GM12875 (cell line): ENCODE measurements around the gene LRRC8A.
A peak's percentile ranks its signal among the peaks of the same experiment; 100 is the strongest.
"Not testable (repeated sequence)": the region's sequence is repeated elsewhere in the genome, so short reads cannot be mapped to it uniquely, and the experiment has no call there.

Experiments used
- H3K4me3 ChIP-seq: one replicate; pipeline ENCODE4 v1.5.1; 2011; ENCODE audit warnings: low read depth, low read length, control low read depth
- TF ChIP-seq, protein P1 (sequence below): IDR thresholded peaks from 2 replicates; pipeline ENCODE4 v1.5.1; 2011; ENCODE audit warnings: low read depth, mild to moderate bottlenecking, control low read depth, inconsistent platforms, low read length, moderate library complexity, borderline replicate concordance; ENCODE audit not compliant: insufficient read depth

LRRC8A gene

DNA sequence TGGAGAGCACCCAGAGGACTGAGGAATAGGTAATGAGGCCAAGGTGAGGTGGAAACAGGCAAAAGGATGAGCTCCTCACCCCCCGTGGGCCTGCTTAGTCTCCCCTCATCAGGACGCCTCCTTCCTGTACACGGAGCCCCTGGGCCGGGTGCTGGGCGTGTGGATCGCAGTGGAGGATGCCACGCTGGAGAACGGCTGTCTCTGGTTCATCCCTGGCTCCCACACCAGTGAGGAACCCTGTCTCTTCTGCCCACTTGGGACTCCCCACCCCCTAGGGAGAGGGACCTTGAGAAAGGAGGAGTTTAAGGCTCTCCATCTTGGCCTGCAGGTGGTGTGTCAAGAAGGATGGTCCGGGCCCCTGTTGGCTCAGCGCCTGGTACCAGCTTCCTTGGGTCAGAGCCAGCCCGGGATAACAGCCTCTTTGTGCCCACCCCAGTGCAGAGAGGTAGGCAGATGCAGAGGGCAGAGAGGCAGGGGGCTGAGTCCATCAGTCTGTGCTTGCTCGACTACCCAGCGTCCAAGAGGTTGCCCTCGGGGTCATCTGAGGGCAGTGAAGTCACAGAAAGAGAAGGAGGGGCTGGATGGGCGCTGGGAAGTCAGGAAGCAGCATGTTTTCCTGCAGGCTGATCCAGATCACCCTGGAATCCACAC is 58.5 kb downstream of the LRRC8A start:
- TF ChIP-seq, protein P1, sequence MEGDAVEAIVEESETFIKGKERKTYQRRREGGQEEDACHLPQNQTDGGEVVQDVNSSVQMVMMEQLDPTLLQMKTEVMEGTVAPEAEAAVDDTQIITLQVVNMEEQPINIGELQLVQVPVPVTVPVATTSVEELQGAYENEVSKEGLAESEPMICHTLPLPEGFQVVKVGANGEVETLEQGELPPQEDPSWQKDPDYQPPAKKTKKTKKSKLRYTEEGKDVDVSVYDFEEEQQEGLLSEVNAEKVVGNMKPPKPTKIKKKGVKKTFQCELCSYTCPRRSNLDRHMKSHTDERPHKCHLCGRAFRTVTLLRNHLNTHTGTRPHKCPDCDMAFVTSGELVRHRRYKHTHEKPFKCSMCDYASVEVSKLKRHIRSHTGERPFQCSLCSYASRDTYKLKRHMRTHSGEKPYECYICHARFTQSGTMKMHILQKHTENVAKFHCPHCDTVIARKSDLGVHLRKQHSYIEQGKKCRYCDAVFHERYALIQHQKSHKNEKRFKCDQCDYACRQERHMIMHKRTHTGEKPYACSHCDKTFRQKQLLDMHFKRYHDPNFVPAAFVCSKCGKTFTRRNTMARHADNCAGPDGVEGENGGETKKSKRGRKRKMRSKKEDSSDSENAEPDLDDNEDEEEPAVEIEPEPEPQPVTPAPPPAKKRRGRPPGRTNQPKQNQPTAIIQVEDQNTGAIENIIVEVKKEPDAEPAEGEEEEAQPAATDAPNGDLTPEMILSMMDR = no peak

DNA sequence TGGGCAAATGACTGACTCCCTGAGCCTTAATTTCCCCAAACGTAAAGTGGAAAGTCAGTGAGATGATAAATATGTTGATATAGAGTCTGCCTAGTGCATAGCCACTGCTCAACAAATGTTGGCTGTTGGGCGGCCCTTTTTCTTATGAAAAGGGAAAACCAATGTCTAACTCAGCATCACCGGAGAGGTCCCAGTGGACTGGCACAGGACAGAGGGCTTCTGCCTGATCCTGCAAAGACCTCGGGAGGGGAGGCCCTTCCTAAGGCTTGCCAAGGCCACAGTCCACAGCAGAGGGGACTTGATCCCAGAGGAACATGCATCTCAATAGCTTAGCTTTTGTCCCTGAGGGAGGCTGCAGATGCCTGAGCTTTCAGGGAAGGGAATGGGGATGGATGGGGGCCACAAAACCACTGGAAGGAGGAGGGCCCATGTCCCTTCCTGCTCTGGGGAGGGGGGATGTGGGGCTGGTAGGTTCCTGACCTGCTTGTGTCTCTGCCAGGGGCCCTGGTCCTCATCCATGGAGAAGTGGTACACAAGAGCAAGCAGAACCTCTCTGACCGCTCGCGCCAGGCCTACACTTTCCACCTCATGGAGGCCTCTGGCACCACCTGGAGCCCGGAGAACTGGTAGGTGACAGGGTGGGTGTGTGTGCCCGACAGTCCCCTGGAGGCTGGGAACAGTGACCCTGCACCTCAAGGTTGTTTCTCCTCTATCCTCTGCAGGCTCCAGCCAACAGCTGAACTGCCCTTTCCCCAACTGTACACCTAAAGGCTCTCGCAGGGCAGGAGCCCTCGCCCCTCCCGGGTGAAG is 59.2 kb downstream of the LRRC8A start:
- TF ChIP-seq, protein P1 = no peak
- H3K4me3 ChIP-seq = no peak overlapping the region

More for the DNA sequence above, 58.5 kb downstream of the LRRC8A start:
- no peak overlapping the region for H3K4me3 ChIP-seq

DNA sequence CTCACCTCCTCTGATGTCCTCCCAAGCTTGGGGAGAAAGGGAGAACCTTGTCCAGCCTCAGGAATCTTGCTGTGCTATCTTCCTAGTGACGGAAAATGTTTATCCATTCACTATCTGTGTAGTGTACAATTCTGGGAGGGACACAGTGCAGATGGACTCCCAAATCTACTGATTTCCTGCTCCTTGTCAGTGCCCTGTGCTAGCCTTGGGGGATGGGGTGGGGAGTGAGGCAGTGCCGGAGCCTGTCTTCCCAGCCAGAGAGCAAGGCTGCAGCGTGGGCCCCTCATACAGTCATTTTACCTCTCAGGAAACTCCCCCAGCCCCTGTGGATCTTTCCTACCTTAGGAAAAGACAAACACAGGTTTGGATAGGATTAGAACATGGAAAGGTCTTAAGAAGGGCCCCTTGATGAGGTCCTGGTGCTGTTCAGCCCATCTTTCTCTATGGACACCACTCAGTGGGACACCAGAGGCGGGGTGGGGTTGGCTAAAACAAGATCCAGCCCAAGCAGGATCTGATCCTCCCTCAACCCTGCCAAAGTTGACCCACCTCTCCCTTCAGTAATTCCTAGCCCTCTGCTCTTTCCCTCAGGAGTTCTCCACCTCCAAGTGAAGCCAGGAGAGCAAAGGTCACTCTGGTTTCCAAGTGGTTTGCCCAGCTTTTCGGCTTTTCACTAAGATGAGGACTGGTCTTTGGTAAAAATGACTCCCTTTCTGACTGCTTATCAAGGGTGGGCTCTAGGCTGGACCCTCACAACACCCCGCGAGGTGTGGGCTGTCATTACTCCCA is 62.1 kb downstream of the LRRC8A start:
- TF ChIP-seq, protein P1 = no peak
- no peak overlapping the region for H3K4me3 ChIP-seq

DNA sequence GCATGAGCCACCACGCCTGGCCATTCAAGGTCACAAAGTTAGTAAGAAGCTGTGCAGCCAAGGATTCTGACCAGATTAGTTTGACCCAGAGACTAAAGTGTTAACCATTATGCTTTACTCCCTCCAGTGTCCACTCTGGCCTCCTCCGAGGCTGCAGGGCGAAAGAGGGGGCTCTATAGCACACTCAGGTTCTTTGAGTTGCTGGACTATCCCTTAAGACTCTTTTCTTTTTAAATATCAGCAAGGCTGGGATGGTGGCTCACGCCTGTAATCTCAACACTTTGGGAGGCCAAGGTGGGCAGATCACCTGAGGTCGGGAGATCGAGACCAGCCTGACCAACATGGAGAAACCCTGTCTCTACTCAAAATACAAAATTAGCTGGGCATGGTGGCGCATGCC is 63.0 kb downstream of the LRRC8A start:
- not testable (repeated sequence) for H3K4me3 ChIP-seq

DNA sequence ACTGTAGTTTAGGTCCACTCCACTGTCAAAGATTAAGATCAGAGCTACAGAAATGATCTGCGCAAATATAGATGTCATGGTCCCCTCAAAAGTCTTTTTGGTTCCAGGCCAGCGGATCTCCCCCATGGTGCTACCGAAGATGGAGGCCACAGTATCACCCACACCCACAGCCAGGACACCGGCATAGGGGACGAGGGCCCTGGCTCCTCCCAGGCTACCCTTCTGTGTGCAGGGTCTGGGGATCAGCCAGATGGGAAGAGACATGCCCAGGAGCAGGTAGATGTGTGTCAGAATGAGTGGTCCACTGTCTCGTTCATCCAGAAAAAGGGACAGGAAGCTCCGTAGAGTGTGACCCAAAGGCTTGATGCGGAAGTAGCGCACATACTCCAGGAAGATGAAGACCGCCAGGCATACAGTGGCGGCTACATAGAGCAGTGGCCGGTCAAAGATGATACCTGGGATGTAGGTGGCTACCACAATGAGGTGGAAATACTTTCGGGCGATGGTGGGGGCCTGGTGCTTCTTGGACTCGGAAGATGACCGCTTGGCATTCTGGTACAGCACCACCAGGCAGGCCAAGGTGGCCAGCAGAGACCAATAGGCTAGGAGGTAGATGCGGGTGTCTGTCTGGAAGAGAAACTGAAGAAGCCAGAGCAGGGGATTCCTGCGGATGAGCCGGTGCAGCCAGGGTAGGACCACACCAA is 64.0 kb downstream of the LRRC8A start:
- TF ChIP-seq, protein P1 = no peak
- H3K4me3 ChIP-seq = no peak overlapping the region

DNA sequence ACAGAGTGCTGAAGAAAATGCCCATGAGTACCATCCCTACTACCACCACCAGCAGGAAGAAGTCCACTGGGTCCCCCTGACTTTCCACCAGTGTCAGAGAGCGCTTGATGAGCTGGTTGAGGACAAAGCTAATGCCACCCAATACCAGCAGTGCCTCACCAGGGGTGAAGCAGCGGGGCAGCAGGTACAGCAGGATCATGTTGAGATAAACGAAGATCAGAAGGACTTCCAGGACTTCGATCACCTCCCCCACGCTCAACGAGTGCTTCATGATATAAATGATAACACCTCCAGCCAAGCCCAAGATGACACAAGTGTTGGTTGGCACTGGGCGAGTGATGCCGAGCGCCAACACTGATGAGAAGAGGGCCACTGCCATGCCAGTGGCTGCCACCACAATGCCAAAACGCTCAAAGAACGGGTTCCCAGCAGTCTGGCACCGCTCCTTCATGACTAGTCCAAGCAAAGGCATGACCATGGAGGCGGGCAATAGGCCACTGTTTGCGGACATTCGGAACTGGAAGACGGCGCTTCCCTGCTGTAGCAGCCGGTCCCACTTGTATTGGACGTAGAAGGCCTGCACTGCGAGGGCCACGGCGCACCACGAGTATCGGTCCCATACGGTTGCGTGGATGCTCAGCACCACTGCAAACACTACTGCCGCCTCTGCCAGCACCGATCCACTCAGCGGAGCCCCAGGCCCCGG is 64.8 kb downstream of the LRRC8A start:
- peak overlapping the region; percentile 96 for H3K4me3 ChIP-seq
- TF ChIP-seq, protein P1 = no peak

DNA sequence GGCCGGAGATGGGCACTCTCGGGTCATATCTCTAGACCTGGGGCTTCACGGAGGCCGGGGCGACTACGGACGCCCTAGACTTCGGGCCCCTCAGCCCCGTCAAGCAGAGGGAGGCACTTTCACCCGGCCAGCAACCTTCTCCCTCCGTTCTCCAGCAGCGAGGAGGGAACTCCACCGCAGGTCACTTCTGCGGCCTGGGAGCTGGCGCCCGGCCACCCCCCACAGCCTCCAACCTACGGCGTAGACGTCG is 65.3 kb downstream of the LRRC8A start:
- H3K4me3 ChIP-seq = peak overlapping the region; percentile 96
- TF ChIP-seq, protein P1 = no peak
